K562 (cell line): ENCODE data around the gene MBOAT7. TPM values are rescaled to one million over a fixed set of nuclear protein-coding genes. Genes with fewer than 3 reads are reported as not detected.

Source experiments
- ATAC-seq: fragments of 200-7000 bp; cut with Tn5 transposase; 3 replicates; pipeline ENCODE4 v1.9.1; 2020; ENCODE audit warnings: moderate library complexity
- BruUV-seq: library from RNA; stranded (reverse); fragments of 400-500 nt; replicated peaks from 2 replicates; lab custom pipeline; 2021; lab: Mats Ljungman, UMichigan
- CTCF ChIA-PET: fragments of 300-600 bp; formaldehyde crosslinking; extraction: SDS; loops from one replicate; lab custom pipeline; 2021; ENCODE audit warnings: low intra/inter-chr PET ratio; lab: Yijun Ruan, JAX
- POLR2A ChIA-PET: fragments of 300-600, 350-650 bp; sonication (Branson Sonifier 250); formaldehyde crosslinking; extraction: SDS; loops from one replicate; lab custom pipeline; 2021; ENCODE audit warnings: antibody characterized with exemption, inconsistent platforms; lab: Yijun Ruan, JAX
- DNase-seq, 4 experiments: peaks; one replicate each; pipeline versions ENCODE4 v3.0.0 to v3.0.0-alpha.2; 2011 to 2018; ENCODE audit warnings: low spot score in 3 of 4, mixed read lengths in 3 of 4; ENCODE audit errors: extremely low read depth in 1 of 4
- FAIRE-seq: peaks from 2 replicates; lab custom pipeline; 2011; peaks lifted over from hg19 to GRCh38; lab: Jason Lieb, UNC
- H2AFZ ChIP-seq: 2 replicates; pipeline ENCODE4 v1.6.0; 2011; ENCODE audit warnings: low read depth, low read length, control low read depth, inconsistent platforms
- H3K27ac ChIP-seq: fragments of 200-600 bp; 3 replicates; pipeline ENCODE4 v1.8.0; 2011; ENCODE audit warnings: low read depth, mild to moderate bottlenecking, control low read depth, inconsistent platforms, low read length, moderate library complexity, mixed read lengths; ENCODE audit errors: extremely low read depth
- H3K27me3 ChIP-seq, 2 experiments: fragments of 300-600 bp in 1 of 2; 2 replicates in 1 of 2; 3 replicates in 1 of 2; pipeline versions ENCODE4 v1.6.0 to v1.8.0; 2011; ENCODE audit warnings: inconsistent platforms in 2 of 2, low read length in 2 of 2, mild to moderate bottlenecking in 1 of 2, mixed read lengths in 1 of 2, moderate library complexity in 1 of 2; ENCODE audit not compliant: control insufficient read depth in 2 of 2, insufficient read depth in 2 of 2
- H3K36me3 ChIP-seq: fragments of 300-600 bp; 3 replicates; pipeline ENCODE4 v1.8.0; 2011; ENCODE audit warnings: mild to moderate bottlenecking, low read length, inconsistent platforms; ENCODE audit not compliant: control insufficient read depth, insufficient read depth
- H3K4me1 ChIP-seq, 2 experiments: fragments of 200-600 bp in 1 of 2; replicated peaks in 1 of 2; 2 replicates in 1 of 2; 3 replicates in 1 of 2; pipeline versions ENCODE4 v1.5.1 to v1.8.0; 2011; ENCODE audit warnings: inconsistent platforms in 2 of 2, low read length in 2 of 2, mild to moderate bottlenecking in 1 of 2, mixed read lengths in 1 of 2, moderate library complexity in 1 of 2; ENCODE audit not compliant: control insufficient read depth in 2 of 2, insufficient read depth in 2 of 2
- H3K4me2 ChIP-seq: 2 replicates; pipeline ENCODE4 v1.6.1; 2011; ENCODE audit warnings: low read length, control low read depth, inconsistent platforms, mixed read lengths; ENCODE audit not compliant: insufficient read depth
- H3K4me3 ChIP-seq: fragments of 200-600 bp; sonication (generic), shearing (Covaris generic); 2 replicates; pipeline ENCODE4 v1.5.1; 2016; ENCODE audit warnings: control low read depth, inconsistent platforms
- H3K79me2 ChIP-seq: fragments of 200-600 bp; 3 replicates; pipeline ENCODE4 v1.8.0; 2011; ENCODE audit warnings: low read length, inconsistent platforms; ENCODE audit not compliant: control insufficient read depth, insufficient read depth
- H3K9ac ChIP-seq, 2 experiments: 2 replicates each; pipeline versions ENCODE4 v1.6.0 to v1.6.1; 2011; ENCODE audit warnings: low read depth in 2 of 2, low read length in 2 of 2, control low read depth in 1 of 2, inconsistent platforms in 1 of 2, mild to moderate bottlenecking in 1 of 2, mixed read lengths in 1 of 2; ENCODE audit not compliant: insufficient read depth in 1 of 2
- H3K9me1 ChIP-seq: one replicate; pipeline ENCODE4 v1.6.0; 2011; ENCODE audit warnings: inconsistent platforms, mild to moderate bottlenecking, low read length, moderate library complexity; ENCODE audit not compliant: control insufficient read depth, insufficient read depth
- H3K9me3 ChIP-seq: replicated peaks from 2 replicates; pipeline ENCODE4 v1.5.1; 2011; ENCODE audit warnings: low read depth, low read length, inconsistent platforms; ENCODE audit not compliant: control insufficient read depth, insufficient read depth
- H4K20me1 ChIP-seq: replicated peaks from 2 replicates; pipeline ENCODE4 v1.6.1; 2011; ENCODE audit warnings: low read length, inconsistent platforms, mixed read lengths; ENCODE audit not compliant: control insufficient read depth, insufficient read depth
- FOXP4 ChIP-seq: sonication (generic); formaldehyde crosslinking; IDR thresholded peaks from 2 replicates; pipeline ENCODE4 v1.8.0; 2022; ENCODE audit warnings: mild to moderate bottlenecking, missing genetic modification reagents, borderline replicate concordance
- KDM5B ChIP-seq: fragments of 200-600 bp; sonication (generic); IDR thresholded peaks from 2 replicates; pipeline ENCODE4 v1.6.1; 2012; ENCODE audit warnings: low read depth, mild to moderate bottlenecking, moderate library complexity, low read length, control low read depth, inconsistent platforms; ENCODE audit not compliant: insufficient replicate concordance
- POLR2G ChIP-seq: fragments of 200-400 bp; formaldehyde crosslinking; IDR thresholded peaks from 2 replicates; pipeline ENCODE4 v1.6.1; 2017; ENCODE audit warnings: low read depth, mild to moderate bottlenecking, antibody characterized with exemption, low read length, moderate library complexity
- RBFOX2 ChIP-seq: fragments of 200-400 bp; formaldehyde crosslinking; IDR thresholded peaks from 2 replicates; pipeline ENCODE4 v1.6.1; 2017; ENCODE audit warnings: low read depth, mild to moderate bottlenecking, low read length, moderate library complexity
- TCFL5 ChIP-seq: fragments of 250-450 bp; sonication (Bioruptor Pico); conservative IDR thresholded peaks from 2 replicates; pipeline ENCODE4 v1.6.1; 2021; ENCODE audit warnings: mild to moderate bottlenecking, moderate library complexity, matching md5 sums
- TFAP4 ChIP-seq: sonication (generic); formaldehyde crosslinking; IDR thresholded peaks from 2 replicates; pipeline ENCODE4 v1.8.0; 2022; ENCODE audit warnings: missing genetic modification reagents, mild to moderate bottlenecking, moderate library complexity, borderline replicate concordance
- WGBS: fragments of 100-300 bp; shearing (Covaris generic); methylation state at CpG from one replicate; pipeline ENCODE4 v1.1.6; 2016; ENCODE audit warnings: low coverage, mixed read lengths; ENCODE audit not compliant: insufficient coverage; ENCODE audit errors: missing lambda C conversion rate; 5-methylcytosine and 5-hydroxymethylcytosine counted together
- in situ Hi-C: fragments of 300-500 bp; cut with MboI; formaldehyde crosslinking; loops from 4 replicates; pipeline ENCODE4 v1.15.0; 2018; ENCODE audit warnings: inconsistent platforms, mixed read lengths
- intact Hi-C: fragments of 100-400 bp; cut with micrococcal nuclease; formaldehyde crosslinking; loops from 2 replicates; pipeline ENCODE4 v1.14.2; 2022
- polyA plus RNA-seq, 8 experiments: library from polyadenylated mRNA; depleted of rRNA in 4 of 8; stranded (reverse) in 5 of 8; unstranded in 3 of 8; fragments of >200 nt; fragmentation: Nextera tagmentation in 2 of 8; fragmentation: Illumina TruSeq in 1 of 8; extraction: Ambion mirVana in 2 of 8; extraction: Trizol in 1 of 8; gene quantifications; 2 replicates each; pipeline versions ENCODE4 v1.2.1 to v1.2.3, GENCODE V29; 2011 to 2014; ENCODE audit warnings: inconsistent platforms in 1 of 8, missing spikeins in 1 of 8
- total RNA-seq, 7 experiments: library from RNA; depleted of rRNA in 6 of 7; stranded (reverse); fragments of >200 nt in 6 of 7; fragmentation: Illumina TruSeq in 2 of 7; extraction: Trizol in 2 of 7; gene quantifications; 2 replicates each; pipeline versions ENCODE4 v1.2.1 to v1.2.3, GENCODE V29; 2011 to 2021; ENCODE audit warnings: low replicate concordance in 1 of 7

Gene MBOAT7
- total and polyA plus RNA-seq, 9 of the 15 experiments (the other 6 are each of a cell fraction or from before 2014, with no cell fraction given): 1.4 to 153 (median 56.1) TPM

GRCh38 chr19:54186934-54187381 is 2.4 kb downstream of the MBOAT7 start:
- CTCF ChIA-PET: no interaction called here

More at GRCh38 chr19:54186934-54187381, 2.4 kb downstream of the MBOAT7 start:
- Histone ChIP-seq H3K4me2 (peak overlapping the region; percentile 67), H3K79me2 (peaks cover 46% of the 10 kb centered on the region), H4K20me1 (no peaks in the 10 kb centered on the region), H3K36me3 (peaks cover 45% of the 10 kb centered on the region), H3K27me3 (no peaks in the 10 kb centered on the region), H3K9ac (peak overlapping the region; percentile 84 to 99), H3K27ac (peak overlapping the region; percentile 100), H3K4me3 (0 out of 2 replicates have a peak overlapping the region, but pooled peaks have one; percentile 17), H3K4me1 (peaks cover 24 to 48% of the 10 kb centered on the region in 2 experiments), H3K9me3 (no peaks in the 10 kb centered on the region), H3K9me1 (peaks cover 5% of the 10 kb centered on the region), H2AFZ (no peak overlapping the region)
- WGBS: 60% methylated on average over 11 of the region's 11 CpGs
- peak; percentile 53; the same call in 1 of the 2 replicates for TF ChIP-seq TFAP4 (CRISPR knock-in tag)
- 0 out of 2 replicates have a peak, but pooled peaks have one; percentile 30 for TF ChIP-seq POLR2G
- TF ChIP-seq FOXP4 (CRISPR knock-in tag): no peak
- peak; percentile 1 for TF ChIP-seq KDM5B
- peak; percentile 33; the same call in 1 of the 2 replicates for TF ChIP-seq RBFOX2
- TF ChIP-seq TCFL5 (CRISPR knock-in tag): no peak
- DNase-seq: peak in 3 of 4 experiments; percentile 39 to 47 (median 44)
- ATAC-seq: no peak
- POLR2A ChIA-PET: interaction anchor here (0.8 to 2.0 kb wide), 2 partner anchors 14 to 23 kb away, joined by 3 to 8 read pairs; partner anchors contain the start of gene RPS9
- intact Hi-C loops: loop anchor here (5.0 kb wide), 1 partner anchor 45 kb away; no protein-coding TSS in a partner anchor
- FAIRE-seq: no peak
- in situ Hi-C loops: no loop called here
- BruUV-seq: no TSS peak
